GM19193 (cell line): ENCODE data around the gene ITPR1.

Experiments used
- POLR2A ChIP-seq: IDR thresholded peaks from 4 replicates; pipeline ENCODE4 v1.6.1; 2011; ENCODE audit not compliant: insufficient read depth, insufficient read length; ENCODE audit errors: extremely low read depth

ITPR1 gene

DNA sequence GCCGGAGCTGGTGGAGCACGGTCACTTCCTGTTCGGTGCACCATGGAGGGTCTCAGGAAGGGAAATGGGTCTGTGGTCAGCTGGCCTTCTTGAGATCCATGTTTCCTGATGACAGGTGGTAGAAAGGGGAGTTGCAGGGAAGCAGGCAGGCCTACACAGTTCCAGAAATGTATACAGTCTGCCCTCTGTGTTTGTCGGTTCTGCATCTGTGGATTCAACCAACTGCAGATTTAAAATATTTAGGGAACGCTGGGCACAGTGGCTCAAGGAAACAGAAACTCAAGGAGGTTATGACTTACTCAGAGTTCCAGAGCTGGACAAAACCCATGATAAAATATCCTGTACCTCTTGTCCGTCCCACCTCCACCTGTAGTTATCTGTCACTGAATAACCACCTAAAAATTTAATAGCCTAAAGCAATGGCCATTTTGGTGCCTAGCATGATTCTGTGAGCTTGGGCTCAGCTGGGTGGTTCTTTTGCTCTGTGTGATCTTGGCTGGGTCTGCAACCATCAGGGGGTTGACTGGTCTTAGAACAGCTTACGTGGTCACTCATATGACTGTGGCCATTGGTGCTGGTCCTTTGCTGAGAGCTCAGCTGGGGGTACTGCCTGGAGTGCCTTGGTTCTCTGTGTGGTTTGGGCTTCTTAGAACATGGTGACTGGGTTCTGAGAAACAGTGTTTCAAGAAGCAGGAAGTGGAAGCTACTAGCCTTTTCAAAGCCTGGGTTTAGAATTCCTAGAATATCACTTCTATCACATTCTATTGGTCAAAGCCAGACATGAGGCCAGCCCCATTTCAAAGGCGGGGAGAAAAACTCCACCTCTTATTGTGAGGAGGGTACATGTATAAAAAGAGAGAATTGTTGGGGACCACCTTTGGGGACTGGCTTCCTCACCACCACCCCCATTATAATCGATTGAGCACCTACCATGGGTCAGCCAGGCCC, 246.4 kb downstream of the ITPR1 start:
- TF ChIP-seq POLR2A: no peak

DNA sequence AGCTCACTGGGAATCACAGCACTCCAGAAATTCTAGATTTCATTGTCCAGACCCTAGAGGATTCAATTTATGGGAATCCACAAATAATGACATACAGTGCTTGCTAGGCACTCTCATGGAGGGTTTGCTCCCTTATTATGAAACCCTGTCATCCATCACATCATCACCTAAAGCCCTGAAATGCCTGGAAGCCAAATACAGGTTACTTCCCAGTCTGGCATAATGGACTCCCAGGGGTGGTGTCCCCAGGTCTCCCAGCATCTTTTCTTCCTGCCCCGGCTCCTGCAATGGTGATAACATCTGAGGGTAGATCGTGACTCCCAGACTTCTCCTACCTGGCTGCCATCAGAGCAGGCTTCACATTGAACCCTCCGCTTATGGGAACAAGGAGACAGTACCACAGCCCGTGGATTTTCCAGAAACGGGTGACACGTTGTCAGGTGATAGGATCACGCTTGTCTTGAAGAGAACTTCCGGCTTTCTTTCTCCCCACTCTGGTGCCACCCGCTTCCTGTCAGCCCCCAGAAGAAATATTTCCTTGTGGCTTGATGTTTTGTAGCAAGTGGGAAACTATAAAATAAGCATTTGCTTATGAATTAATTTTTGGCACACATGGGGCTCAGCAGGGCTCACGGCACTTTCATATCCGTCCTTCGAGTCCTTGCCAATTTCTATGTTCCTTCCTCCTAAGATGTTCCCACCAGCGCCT, 247.4 kb downstream of the ITPR1 start:
- TF ChIP-seq POLR2A: no peak

DNA sequence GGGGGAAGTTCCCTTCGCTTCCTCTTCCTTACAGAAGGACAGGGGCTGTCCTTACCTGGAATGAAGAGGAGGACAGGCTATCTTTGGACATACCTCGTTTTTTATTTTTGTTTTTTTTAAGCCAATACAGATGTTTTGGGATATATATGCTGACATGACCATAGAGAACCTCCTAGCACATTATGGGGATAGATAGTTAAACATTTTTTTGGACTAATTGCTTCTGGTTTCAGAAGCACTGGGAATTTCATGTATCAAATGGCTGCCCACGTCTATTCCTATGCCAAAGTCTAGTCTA, 247.9 kb downstream of the ITPR1 start:
- no peak for TF ChIP-seq POLR2A

DNA sequence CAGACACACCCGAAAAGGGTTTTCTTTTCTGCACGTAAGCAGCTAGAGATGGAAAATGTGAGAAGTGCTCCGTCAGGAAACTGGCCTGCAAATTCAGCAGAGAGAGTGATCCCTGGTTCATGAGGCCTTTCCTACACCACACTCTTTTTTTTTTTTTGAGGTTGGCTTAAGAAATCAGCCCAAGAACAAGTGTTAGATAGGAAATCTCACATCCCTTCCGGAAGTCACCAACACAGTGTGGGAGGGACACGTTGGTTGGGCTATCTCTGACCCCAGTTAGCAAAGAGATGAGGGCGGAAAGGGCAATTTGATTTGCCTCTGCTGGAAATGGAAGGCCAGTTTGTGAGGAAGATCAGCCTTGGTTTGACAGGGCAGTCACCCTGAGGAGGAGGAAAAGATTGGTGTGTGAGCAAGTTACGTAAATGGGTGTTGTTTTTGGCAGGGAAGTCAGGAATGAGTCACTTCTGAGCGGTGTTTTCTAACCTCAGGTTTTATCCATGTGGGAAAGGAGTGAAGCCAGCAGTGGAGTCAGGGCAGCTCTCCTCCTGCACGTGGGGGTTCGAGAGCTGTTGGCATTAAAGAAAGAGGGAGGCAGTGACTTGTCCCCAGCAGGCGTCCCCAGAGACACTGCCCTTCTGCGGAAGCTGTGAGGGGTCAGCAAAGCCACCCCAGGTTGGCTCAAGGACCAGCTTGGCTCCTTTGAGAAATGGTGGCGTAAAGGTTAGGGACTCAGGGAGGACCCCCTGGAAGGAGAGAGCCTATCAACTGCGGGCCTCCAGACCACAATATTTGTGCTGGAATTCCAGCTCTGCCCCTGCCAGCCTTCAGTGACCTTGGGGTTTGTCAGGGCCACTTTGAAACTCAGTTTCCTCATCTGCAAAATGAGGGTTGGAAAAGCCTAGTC, 248.5 kb downstream of the ITPR1 start:
- TF ChIP-seq POLR2A: no peak

DNA sequence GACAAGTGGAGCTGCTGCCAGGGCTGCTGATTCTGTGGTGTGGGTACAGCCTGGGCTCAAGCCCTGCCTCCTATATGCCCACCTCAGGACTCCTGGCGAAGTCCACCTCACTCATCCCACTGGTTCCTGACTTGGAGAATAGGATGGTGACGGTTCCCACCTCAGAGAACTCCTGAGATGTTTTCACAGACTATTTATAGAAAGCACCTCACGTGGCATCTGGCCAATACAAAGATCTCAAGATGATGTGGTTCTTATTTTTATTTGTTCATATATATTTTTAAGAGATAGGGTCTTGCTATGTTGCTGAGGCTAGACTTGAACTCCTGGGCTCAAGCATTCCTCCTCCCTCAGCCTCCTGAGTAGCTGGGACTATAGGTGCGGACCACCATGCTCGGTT, 249.2 kb downstream of the ITPR1 start:
- TF ChIP-seq POLR2A: no peak

DNA sequence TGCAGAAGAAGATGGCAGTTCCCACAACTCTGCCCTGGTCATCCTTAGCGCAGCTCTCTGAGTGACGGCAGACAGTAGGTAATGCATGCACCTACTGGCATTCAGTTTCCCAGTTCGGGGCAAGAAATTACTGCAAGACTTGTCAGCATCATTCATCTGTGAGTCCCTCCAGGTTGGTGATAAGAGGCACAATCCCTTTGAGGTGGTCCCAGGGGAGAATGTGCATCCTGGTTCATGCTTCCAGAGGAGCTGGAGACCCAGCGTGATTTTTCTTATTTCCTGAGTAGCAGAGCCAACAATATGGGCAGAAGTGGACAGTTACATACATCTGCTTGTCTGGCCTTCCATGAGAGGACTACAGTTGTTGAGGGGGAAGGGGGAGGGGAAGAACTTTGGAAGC, 250.2 kb downstream of the ITPR1 start:
- no peak for TF ChIP-seq POLR2A

DNA sequence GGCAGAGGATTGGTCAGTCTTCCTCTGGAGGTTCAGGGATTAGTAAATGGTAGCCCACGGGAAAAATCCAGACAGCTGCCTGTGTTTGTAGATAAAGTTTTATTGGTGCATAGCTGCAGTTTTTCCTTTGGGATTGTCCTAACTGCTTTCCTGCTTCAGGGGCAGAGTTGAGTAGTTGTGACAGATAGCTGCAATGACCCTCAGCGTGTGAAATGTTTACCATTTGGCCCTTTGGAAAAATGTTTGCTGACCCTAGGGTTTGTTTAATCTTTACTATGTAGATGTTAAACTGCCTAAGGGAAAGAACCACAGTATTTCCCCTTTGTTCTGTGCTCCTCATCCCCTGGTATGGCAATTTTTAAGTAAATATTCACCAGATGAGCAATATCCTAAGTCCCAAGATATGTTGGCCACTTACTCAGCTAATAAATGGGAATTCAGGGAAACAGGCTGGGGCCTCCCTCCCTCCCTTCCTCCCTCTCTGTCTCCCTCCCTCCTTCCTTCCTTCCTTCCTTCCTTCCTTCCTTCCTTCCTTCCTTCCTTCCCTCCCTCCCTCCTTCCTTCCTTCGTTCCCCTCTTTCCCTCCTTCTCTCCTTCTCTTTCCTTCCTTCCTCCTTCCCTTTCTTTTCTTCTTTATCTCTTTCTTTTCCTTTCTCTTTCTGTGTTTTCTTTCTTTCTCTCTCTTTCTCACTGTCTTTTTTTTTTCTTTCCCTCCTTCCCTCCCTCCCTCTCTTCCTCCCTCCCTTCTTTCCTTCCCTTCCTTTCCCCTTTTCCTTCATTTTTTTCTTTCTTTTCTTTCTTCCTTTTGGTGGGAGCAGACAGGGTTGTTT, 251.5 kb downstream of the ITPR1 start:
- no peak for TF ChIP-seq POLR2A

DNA sequence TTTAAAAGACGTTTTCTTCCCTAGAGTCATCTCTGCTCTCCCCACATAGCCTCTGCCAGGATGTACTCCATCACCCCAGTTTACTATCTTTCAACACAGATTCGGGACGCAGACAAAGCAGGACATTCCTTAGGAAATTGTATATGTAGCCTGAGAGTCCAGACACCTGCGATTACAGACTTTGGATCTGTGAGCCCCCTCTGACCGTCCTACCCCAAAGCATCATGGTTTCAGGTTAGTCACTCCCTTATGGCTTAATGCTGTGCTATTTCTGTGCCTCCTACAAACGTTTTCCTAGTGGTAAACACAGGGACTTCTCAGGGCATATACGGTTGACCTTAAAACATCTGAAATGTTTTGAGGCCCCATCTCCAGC, 252.1 kb downstream of the ITPR1 start:
- no peak for TF ChIP-seq POLR2A

DNA sequence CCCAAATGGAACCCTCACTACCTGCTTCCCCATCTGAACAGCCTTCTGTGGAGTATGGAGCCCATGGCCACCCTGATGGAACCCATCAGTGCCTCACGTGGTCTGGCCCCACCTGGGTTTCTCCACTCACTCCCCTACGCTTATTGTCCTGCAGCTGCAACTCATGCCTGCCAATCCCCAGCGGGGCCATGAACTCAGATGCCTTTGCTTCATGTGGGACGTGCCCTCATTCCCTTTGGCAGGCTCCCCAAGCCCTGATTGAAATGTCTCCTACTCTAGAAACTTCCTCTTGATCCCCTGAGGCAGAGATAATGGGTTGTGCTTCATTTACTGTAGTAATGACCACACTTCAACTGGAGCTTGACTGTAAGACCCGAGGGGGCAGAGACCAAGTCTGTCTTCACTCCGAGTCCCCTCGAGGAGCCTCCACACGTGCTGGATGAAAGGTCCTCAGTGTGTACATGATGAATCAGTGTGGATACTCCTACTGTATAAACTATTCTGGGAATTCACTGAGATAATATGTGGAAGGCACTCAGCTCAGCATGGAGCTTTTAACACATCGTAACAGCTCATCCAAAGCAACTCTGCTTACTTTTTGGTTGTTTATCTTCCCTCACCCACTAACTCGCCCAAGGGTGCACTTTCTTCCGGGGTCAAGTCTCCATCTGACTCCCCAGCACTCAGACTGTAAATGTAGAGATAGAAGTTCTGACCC, 253.3 kb downstream of the ITPR1 start:
- TF ChIP-seq POLR2A: no peak

DNA sequence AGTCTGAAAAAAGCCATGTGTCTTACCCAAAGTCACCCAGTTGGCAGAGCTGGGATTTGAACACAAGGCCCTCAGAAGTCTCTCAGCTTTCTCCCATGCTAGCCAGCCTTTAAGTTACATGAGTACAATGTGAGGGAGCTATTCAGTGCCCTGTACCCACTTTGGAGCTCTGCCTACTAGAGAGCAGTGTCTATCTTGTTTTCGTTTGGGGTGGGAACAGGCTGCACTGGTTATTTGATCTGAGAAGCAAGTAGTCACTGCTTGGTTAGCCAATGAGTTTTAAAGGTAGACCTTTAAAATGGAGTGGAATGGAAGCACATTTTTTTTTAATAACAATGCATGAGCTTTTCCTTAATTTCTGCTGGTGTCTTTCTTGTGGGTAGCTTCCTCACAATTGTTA, 255.0 kb downstream of the ITPR1 start:
- no peak for TF ChIP-seq POLR2A

DNA sequence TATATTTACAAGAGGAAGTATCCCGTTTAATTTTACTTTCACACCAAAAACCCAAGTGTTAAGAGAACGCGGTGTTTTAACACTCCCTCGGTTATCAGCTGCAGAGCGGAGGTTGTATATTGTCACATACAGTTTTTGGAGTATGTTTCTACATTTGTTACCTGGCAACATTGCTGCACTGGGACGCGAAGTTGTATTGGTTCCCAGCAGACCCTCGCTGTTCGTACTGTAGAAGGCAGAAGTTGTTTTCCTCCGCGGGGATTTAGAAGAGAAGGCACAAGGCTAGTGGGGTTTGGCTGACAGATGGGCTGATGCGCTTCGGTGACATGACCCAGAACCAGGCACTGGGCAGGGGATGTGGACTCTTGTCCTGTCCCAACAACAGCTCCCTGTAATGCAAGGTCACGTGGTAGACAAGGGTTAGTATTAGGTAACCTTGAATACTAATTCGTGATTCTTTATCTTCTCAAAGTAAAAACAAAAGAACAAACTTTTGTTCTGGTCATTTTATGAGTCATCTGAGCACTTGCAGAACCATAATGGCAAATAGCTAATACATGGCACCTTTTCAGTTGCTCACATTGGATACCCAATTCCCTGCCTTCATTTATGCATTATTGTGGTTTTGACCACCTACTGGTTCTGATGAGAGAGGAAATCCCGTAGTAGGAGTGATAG, 255.7 kb downstream of the ITPR1 start:
- no peak for TF ChIP-seq POLR2A

DNA sequence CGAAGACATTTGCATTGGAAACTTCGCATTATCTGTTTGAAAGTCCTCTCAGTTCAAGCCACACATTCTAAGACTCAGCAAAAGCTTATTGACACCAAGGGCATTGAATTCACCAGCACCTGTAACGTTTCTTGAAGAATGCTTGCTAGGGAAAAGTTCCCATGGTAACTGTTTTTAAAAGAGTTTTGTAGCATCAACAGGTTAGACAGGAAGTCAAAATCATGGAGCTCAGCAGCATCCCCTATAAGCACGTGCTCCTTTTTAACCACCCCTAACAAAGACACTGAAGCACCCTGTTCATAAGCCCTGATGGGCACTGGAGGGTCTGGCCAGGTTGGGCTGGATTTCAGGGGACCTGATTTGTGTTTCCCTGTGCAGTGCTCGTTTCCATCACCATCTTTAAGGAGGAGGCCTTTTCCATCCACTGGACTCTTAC, 256.4 kb downstream of the ITPR1 start:
- no peak for TF ChIP-seq POLR2A

DNA sequence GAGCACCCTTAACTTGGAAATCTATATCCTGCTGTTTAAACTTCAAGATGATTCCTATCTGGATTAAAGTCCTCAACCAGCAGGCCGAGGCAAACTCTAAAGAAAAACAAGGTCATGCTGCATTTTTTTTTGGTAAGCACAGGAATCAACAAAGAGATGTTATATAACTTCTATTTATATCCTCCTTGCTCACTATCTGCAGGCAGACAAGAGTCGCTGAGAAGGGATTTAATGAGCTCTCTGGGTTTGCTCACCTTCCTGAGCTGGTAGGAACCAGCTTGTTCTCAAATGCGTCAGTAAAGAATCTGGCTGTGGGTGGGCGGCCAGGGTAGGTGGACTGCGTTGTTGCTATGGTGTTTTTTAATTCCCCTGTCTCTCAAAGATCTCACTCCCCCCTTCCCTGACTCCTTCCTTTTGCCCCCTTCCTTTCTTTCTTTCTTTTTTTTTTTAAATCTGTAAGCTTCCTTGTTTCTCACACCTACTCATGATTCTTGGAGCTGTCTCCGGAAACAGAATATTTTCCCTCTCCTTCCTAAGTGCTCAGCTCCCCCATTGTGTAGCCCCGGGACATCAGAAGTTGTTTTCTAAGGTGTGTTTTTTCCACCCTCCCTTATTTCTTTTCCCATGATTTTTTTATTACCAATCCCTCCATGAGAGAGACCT, 257.3 kb downstream of the ITPR1 start:
- TF ChIP-seq POLR2A: no peak

DNA sequence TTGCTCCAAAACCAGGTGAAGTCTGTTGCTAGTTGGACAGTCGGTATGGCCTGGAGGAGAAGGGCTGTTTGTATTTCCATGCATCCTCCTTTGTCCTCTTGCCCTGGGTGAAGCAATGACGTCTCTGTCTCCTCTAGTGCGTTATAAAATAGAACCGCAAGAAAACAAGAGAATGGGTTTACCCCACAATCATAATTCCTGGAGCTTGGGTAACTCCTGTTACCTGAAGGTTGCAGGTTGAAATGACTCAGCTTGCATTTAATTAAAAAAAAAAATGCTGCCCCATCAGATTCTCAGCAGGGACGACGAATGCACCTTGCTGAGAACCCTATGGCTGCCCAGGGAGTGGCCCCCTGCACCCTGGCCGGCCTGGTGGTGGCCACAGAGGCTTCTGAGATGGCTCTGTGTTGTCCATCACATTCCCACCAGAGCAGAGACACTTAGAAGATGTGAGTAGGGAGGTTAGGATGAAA, 257.9 kb downstream of the ITPR1 start:
- peak; percentile 48 for TF ChIP-seq POLR2A
